Fibroblast of mammary gland (primary cell): ENCODE measurements around the gene TNS1.

Experiments
- DNase-seq: peaks from one replicate; pipeline ENCODE4 v3.0.0-alpha.2; 2010; ENCODE audit warnings: low read depth
- H3K4me3 ChIP-seq: 2 replicates; pipeline ENCODE4 v1.5.1; 2011; ENCODE audit warnings: low read depth, mild to moderate bottlenecking, low read length, moderate library complexity; ENCODE audit not compliant: control insufficient read depth
- TF ChIP-seq, protein P1 (sequence below): conservative IDR thresholded peaks from 2 replicates; pipeline ENCODE4 v1.5.1; 2011; ENCODE audit warnings: low read depth, low read length, inconsistent platforms; ENCODE audit not compliant: control insufficient read depth, insufficient read depth

TNS1 gene

GRCh38 chr2:217980591-217980990 lies 22.2 kb downstream of the TNS1 start:
- TF ChIP-seq, protein P1, sequence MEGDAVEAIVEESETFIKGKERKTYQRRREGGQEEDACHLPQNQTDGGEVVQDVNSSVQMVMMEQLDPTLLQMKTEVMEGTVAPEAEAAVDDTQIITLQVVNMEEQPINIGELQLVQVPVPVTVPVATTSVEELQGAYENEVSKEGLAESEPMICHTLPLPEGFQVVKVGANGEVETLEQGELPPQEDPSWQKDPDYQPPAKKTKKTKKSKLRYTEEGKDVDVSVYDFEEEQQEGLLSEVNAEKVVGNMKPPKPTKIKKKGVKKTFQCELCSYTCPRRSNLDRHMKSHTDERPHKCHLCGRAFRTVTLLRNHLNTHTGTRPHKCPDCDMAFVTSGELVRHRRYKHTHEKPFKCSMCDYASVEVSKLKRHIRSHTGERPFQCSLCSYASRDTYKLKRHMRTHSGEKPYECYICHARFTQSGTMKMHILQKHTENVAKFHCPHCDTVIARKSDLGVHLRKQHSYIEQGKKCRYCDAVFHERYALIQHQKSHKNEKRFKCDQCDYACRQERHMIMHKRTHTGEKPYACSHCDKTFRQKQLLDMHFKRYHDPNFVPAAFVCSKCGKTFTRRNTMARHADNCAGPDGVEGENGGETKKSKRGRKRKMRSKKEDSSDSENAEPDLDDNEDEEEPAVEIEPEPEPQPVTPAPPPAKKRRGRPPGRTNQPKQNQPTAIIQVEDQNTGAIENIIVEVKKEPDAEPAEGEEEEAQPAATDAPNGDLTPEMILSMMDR: no peak
- no peak overlapping the region for H3K4me3 ChIP-seq
- DNase-seq: no peak

- DNase-seq: peak; percentile 49
- TF ChIP-seq, protein P1: no peak
- no peak overlapping the region for H3K4me3 ChIP-seq
Observed at GRCh38 chr2:217980036-217980435, 22.8 kb downstream of the TNS1 start.

GRCh38 chr2:217979151-217979811 lies 23.5 kb downstream of the TNS1 start:
- peak; percentile 65 for DNase-seq
- no peak overlapping the region for H3K4me3 ChIP-seq
- TF ChIP-seq, protein P1: no peak

DNA sequence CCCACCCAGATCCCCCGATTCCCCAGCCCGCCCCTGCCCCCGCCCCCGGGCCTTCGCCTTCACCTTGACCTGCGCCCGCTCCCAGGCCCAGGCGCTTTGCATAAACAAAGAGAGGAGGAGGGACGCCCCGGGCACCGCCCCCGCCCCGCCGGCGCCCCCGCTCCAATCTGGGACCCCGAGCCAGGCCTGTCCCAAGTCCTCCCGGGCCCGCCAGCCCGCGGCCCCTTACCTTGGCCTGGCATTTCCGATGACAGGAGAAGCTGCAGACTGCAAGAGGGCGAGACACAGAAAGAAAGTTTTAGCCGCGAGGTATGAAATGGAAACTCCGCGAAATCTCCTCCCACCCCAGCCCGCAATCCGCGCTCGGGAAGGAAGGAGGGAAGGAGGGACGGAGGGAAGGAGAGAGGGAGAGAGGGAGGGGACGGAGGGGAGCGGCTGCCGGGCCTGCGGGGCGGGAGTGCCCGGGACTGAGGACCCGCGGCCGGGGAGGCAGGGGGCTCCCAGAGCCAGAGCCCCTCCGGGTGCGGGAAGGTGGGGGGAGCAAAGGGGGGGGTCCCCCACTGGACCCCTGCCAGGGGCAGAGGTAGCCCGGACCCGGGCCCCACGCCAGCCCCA lies 24.2 kb downstream of the TNS1 start:
- TF ChIP-seq, protein P1: no peak
- no peak overlapping the region for H3K4me3 ChIP-seq
- no peak for DNase-seq

DNA sequence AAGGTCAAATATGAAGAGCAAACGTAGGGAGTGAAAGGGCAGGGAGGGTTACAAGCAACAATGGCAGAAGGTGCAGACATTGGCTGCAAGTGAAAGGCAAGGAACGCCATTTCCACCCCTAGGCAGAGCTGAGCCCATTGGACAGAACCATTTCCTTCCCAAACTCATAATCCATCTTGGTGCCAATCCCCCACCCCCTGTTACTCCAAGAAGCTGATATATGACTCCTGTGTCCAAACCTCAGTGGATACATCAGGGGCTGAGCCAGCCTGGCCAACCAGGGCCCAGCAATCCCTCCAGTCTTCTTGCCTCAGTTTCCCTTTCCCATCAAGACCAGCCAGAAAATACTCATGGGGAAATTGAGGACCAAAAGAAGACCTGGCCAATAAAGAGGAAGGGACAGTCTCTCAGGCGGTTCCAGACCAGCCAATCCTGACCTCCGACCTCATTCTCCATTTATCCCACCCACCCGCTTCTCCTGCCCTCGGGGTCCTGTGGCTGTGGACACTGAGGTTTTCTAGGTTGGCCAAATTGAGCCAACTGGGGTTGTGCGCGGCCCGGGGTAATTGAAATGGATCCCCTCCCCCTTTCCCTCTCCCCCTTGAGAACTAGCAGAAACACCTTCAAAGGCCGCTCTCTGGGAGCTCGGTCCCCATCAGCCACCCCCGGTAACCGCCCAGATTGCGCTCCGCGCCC lies 24.8 kb downstream of the TNS1 start:
- H3K4me3 ChIP-seq: no peak overlapping the region
- TF ChIP-seq, protein P1: no peak
- no peak for DNase-seq

GRCh38 chr2:217976301-217976700 lies 26.5 kb downstream of the TNS1 start:
- TF ChIP-seq, protein P1: no peak
- DNase-seq: no peak
- H3K4me3 ChIP-seq: no peak overlapping the region
